GM23248 (cell line): ENCODE data around the gene E2F1.

Source experiments
- EZH2 ChIP-seq: fragments of 200-600 bp; sonication (generic); IDR thresholded peaks from 2 replicates; pipeline ENCODE4 v1.6.1; 2018; ENCODE audit warnings: antibody characterized with exemption, mild to moderate bottlenecking; ENCODE audit not compliant: insufficient read depth, poor library complexity, severe bottlenecking
- EZH2phosphoT487 ChIP-seq: fragments of 200-600 bp; sonication (generic); IDR thresholded peaks from 2 replicates; pipeline ENCODE4 v1.6.1; 2018; ENCODE audit warnings: antibody characterized with exemption, moderate library complexity, mild to moderate bottlenecking, low read depth; ENCODE audit not compliant: insufficient read depth

GRCh38 chr20:33727115-33727479, 40.9 kb upstream of the E2F1 start:
- TF ChIP-seq EZH2 (no peak), EZH2phosphoT487 (no peak)
